ENCODE data around the gene VPS37D. TPM values are rescaled to one million over a fixed set of nuclear protein-coding genes. Genes with fewer than 3 reads are reported as not detected.

The VPS37D gene
- total RNA-seq, 1 experiment from 2014 or later: 5.7 TPM

- TF ChIP-seq ZNF532 (CRISPR knock-in tag; IDR thresholded peaks at IDR 0.05; ENCODE audit: borderline replicate concordance) (no peak), E2F5 (CRISPR knock-in tag; IDR thresholded peaks at IDR 0.05) (0 out of 2 replicates have a peak, but pooled peaks have one; percentile 2), ZNF416 (CRISPR knock-in tag; IDR thresholded peaks at IDR 0.05) (no peak)
Measured at GRCh38 chr7:73682745-73683055, 15.1 kb downstream of the VPS37D start (continued).

GRCh38 chr7:73683056-73683787, 15.6 kb downstream of the VPS37D start, which contains the start of the genes BUD23 and DNAJC30:
Gene BUD23, plus strand, starts transcription at chr7:73683597. Its CDS starts 29 bp downstream, at chr7:73683626.
Gene DNAJC30, minus strand, starts transcription at chr7:73683453. Its CDS starts 30 bp downstream, at chr7:73683423.
- POLR2A ChIA-PET: interaction anchor here (0.6 kb wide), 1 partner anchor 13 kb away, joined by 3 read pairs; no protein-coding TSS in a partner anchor
- H3K27me3 Mint-ChIP-seq (ENCODE audit: low read depth): no peaks in the 10 kb centered on the region
- H3K4me3 Mint-ChIP-seq: peak within 1 kb of the TSS; percentile 95
- H3K27ac Mint-ChIP-seq: peak within 1 kb of the TSS; percentile 94
- DNase-seq (ENCODE audit: low spot score) (peak; percentile 97), ATAC-seq (peak; percentile 95)
- H3K36me3 Mint-ChIP-seq: peaks cover 25% of the 10 kb centered on the region
- peaks cover 19% of the 10 kb centered on the region for H3K4me1 Mint-ChIP-seq
- CTCF ChIA-PET: interaction anchor here (0.6 to 3.6 kb wide), 2 partner anchors 76 to 431 kb away, joined by 4 to 18 read pairs; no protein-coding TSS in a partner anchor
- H3K9me3 Mint-ChIP-seq: no peaks in the 10 kb centered on the region
- TF ChIP-seq ZNF671 (CRISPR knock-in tag; IDR thresholded peaks at IDR 0.05) (no peak), OVOL2 (CRISPR knock-in tag; IDR thresholded peaks at IDR 0.05; ENCODE audit: borderline replicate concordance) (no peak), SP1 (CRISPR knock-in tag; conservative IDR thresholded peaks at IDR 0.05) (peak; percentile 88), GABPB1 (CRISPR knock-in tag; IDR thresholded peaks at IDR 0.05) (0 out of 2 replicates have a peak, but pooled peaks have one; percentile 47), CREB1 (CRISPR knock-in tag; IDR thresholded peaks at IDR 0.05) (peak; percentile 48; the same call in 1 of the 2 replicates), AR (CRISPR knock-in tag; IDR thresholded peaks at IDR 0.05) (no peak), TEAD1 (CRISPR knock-in tag; IDR thresholded peaks at IDR 0.05) (peak; percentile 70; the same call in 1 of the 2 replicates), NR2C2 (CRISPR knock-in tag; IDR thresholded peaks at IDR 0.05) (no peak), GTF2I (CRISPR knock-in tag; conservative IDR thresholded peaks at IDR 0.05) (no peak), USF2 (CRISPR knock-in tag; IDR thresholded peaks at IDR 0.05) (no peak), NFYB (CRISPR knock-in tag; conservative IDR thresholded peaks at IDR 0.05; ENCODE audit: low read depth) (peak; percentile 81), MAX (CRISPR knock-in tag; IDR thresholded peaks at IDR 0.05) (peak; percentile 68), NR1H2 (CRISPR knock-in tag; IDR thresholded peaks at IDR 0.05) (no peak), ESRRA (CRISPR knock-in tag; IDR thresholded peaks at IDR 0.05; ENCODE audit: borderline replicate concordance) (no peak), ZMAT4 (CRISPR knock-in tag; IDR thresholded peaks at IDR 0.05) (no peak), ATF6 (CRISPR knock-in tag; IDR thresholded peaks at IDR 0.05) (no peak), ZBTB43 (CRISPR knock-in tag; IDR thresholded peaks at IDR 0.05) (no peak), ZNF121 (CRISPR knock-in tag; IDR thresholded peaks at IDR 0.05) (no peak)

Measured in WTC11 (cell line).